Thoracic aorta (tissue), 2 donors: ENCODE measurements around the gene ADAMTS4. TPM values are rescaled to one million over a fixed set of nuclear protein-coding genes. Genes with fewer than 3 reads are reported as not detected.

Experiments used
- ATAC-seq: fragments of 150-250 bp; one replicate; pipeline ENCODE4 v1.8.0; 2017; ENCODE audit warnings: low read depth; ENCODE audit not compliant: insufficient number of reproducible peaks, low FRiP score
- DNase-seq: peaks from one replicate; pipeline ENCODE4 v3.0.0-alpha.2; 2020; ENCODE audit warnings: low spot score
- H3K27ac ChIP-seq, 2 donors: fragments of 200-600 bp; sonication (generic); 1 replicate in 1 of 2; 2 replicates in 1 of 2; pipeline ENCODE4 v1.5.1; 2016; ENCODE audit warnings: mild to moderate bottlenecking in 2 of 2, moderate library complexity in 2 of 2
- H3K27me3 ChIP-seq: fragments of 200-600 bp; sonication (generic); replicated peaks from 2 replicates; pipeline ENCODE4 v1.6.0; 2016; ENCODE audit warnings: mild to moderate bottlenecking; ENCODE audit not compliant: insufficient read depth
- H3K36me3 ChIP-seq: fragments of 200-600 bp; sonication (generic); one replicate; pipeline ENCODE4 v1.5.1; 2016
- H3K4me1 ChIP-seq, 2 donors: fragments of 200-600 bp; sonication (generic); 1 replicate in 1 of 2; 2 replicates in 1 of 2; pipeline versions ENCODE4 v1.5.1 to v1.6.0; 2016; ENCODE audit warnings: low read depth in 2 of 2, mild to moderate bottlenecking in 1 of 2; ENCODE audit not compliant: control insufficient read depth in 1 of 2
- H3K4me3 ChIP-seq: fragments of 200-600 bp; sonication (generic); 2 replicates; pipeline ENCODE4 v1.5.1; 2016; ENCODE audit warnings: mild to moderate bottlenecking
- H3K9me3 ChIP-seq: fragments of 200-600 bp; sonication (generic); 2 replicates; pipeline ENCODE4 v1.5.1; 2016
- total RNA-seq, 2 donors: library from RNA; depleted of rRNA; stranded (reverse); fragments of >200 nt; gene quantifications; one replicate each; pipeline versions ENCODE4 v1.1.0 to v1.2.3, GENCODE V29; 2016
- TF ChIP-seq, protein P1 (sequence below): fragments of 200-600 bp; sonication (generic); IDR thresholded peaks from one replicate; pipeline ENCODE4 v1.5.1; 2019; ENCODE audit warnings: antibody characterized with exemption

ADAMTS4 gene
- total RNA-seq, 2 donors from 2014 or later, result 15.0 to 171 TPM

DNA sequence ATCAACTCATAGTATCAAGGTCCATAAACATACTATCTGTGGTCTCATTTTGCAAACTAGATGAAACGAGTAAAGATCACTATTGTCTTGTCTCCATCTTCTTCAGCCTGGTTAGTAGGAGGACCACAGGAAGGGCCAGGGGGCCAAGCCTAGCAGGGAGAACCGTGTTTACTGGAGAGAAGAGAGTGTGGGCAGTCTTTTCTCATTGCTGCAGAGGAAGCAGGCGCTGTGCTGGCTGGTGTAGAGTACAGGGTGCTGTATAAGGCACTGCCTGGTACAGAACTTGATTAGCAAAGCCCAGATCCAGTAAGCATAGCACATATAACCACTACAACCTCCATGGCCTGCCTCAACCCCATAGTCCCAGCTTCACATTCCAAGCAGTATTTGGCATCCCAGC lies 11.5 kb downstream of the ADAMTS4 start:
- Histone ChIP-seq H3K36me3 (no peaks in the 10 kb centered on the region), H3K4me1 (peaks cover 4 to 6% of the 10 kb centered on the region in 2 donors), H3K27me3 (no peaks in the 10 kb centered on the region), H3K9me3 (no peaks in the 10 kb centered on the region), H3K4me3 (no peak overlapping the region), H3K27ac (no peak overlapping the region)
- no peak for ATAC-seq
- TF ChIP-seq, protein P1, sequence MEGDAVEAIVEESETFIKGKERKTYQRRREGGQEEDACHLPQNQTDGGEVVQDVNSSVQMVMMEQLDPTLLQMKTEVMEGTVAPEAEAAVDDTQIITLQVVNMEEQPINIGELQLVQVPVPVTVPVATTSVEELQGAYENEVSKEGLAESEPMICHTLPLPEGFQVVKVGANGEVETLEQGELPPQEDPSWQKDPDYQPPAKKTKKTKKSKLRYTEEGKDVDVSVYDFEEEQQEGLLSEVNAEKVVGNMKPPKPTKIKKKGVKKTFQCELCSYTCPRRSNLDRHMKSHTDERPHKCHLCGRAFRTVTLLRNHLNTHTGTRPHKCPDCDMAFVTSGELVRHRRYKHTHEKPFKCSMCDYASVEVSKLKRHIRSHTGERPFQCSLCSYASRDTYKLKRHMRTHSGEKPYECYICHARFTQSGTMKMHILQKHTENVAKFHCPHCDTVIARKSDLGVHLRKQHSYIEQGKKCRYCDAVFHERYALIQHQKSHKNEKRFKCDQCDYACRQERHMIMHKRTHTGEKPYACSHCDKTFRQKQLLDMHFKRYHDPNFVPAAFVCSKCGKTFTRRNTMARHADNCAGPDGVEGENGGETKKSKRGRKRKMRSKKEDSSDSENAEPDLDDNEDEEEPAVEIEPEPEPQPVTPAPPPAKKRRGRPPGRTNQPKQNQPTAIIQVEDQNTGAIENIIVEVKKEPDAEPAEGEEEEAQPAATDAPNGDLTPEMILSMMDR, result no peak
- no peak for DNase-seq

- Histone ChIP-seq H3K4me1 (peaks cover 4 to 6% of the 10 kb centered on the region in 2 donors), H3K36me3 (no peaks in the 10 kb centered on the region), H3K27ac (peak overlapping the region in 1 of 2 donors; percentile 44), H3K9me3 (no peaks in the 10 kb centered on the region), H3K4me3 (no peak overlapping the region), H3K27me3 (no peaks in the 10 kb centered on the region)
- ATAC-seq (no peak), DNase-seq (no peak)
- TF ChIP-seq, protein P1, result no peak
Measured at GRCh38 chr1:161185732-161186311, 13.0 kb downstream of the ADAMTS4 start.

DNA sequence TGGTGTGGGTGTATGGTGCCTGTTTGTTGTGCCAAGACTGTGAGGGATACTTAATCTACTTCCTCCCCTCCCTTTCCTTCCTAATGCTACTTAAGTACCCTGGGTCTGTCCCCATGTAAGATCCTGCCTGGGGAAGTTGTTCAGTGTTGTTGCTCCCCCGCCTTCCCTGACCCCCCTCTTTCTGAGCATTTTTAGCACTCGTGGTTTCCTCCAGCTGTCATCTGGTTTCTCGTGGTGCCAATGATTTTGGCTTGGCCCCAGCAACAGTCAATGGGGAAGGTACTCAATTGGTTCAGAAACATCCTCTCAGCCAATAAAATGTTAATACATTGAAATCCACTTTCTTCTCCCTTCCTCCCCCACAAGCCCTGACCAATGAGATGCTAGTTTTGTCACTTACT lies 13.6 kb downstream of the ADAMTS4 start:
- Histone ChIP-seq H3K27ac (peak overlapping the region in 1 of 2 donors; percentile 44), H3K36me3 (no peaks in the 10 kb centered on the region), H3K9me3 (no peaks in the 10 kb centered on the region), H3K27me3 (no peaks in the 10 kb centered on the region), H3K4me1 (peaks cover 4 to 6% of the 10 kb centered on the region in 2 donors), H3K4me3 (no peak overlapping the region)
- no peak for DNase-seq
- TF ChIP-seq, protein P1, result no peak
- no peak for ATAC-seq

DNA sequence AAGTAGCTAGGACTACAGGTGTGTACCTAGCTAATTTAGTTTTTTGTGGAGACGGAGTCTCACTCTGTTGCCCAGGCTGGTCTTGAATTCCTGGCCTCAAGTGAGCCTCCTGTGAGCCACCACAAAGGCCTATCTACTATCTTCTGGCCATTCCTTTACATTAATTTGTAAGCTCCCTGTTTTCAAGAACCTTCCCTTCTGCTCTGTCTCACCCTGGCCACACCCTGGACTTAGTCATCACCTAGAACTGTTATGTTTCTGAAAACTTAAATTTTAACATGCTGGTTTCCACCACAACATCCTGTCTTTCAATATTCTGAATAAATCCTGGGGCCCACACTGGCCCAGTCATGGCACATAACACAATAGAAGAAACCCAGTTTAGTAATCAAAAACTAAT lies 16.6 kb downstream of the ADAMTS4 start:
- Histone ChIP-seq H3K27ac (no peak overlapping the region), H3K9me3 (no peaks in the 10 kb centered on the region), H3K27me3 (no peaks in the 10 kb centered on the region), H3K4me1 (peaks cover 4 to 13% of the 10 kb centered on the region in 2 donors), H3K4me3 (no peak overlapping the region), H3K36me3 (no peaks in the 10 kb centered on the region)
- no peak for ATAC-seq
- TF ChIP-seq, protein P1, result no peak
- no peak for DNase-seq

GRCh38 chr1:161180639-161181038 lies 18.2 kb downstream of the ADAMTS4 start:
- TF ChIP-seq, protein P1, result no peak
- ATAC-seq (no peak), DNase-seq (no peak)
- Histone ChIP-seq H3K4me1 (peaks cover 8 to 25% of the 10 kb centered on the region in 2 donors), H3K9me3 (no peaks in the 10 kb centered on the region), H3K36me3 (no peaks in the 10 kb centered on the region), H3K27me3 (no peaks in the 10 kb centered on the region), H3K27ac (no peak overlapping the region), H3K4me3 (no peak overlapping the region)
